WTC11 (cell line): Measurements from ENCODE around the gene TRIM17. TPM values are rescaled to one million over a fixed set of nuclear protein-coding genes. Genes with fewer than 3 reads are reported as not detected.
A peak's percentile ranks its signal among the peaks of the same experiment; 100 is the strongest.

ENCODE experiments used
- ATAC-seq: fragments of 200-7000 bp; cut with Tn5 transposase; 2 replicates; pipeline ENCODE4 v1.10.0; 2021; ENCODE audit warnings: mild to moderate bottlenecking, moderate library complexity
- CTCF ChIA-PET: fragments of 300-600 bp; sonication (Branson Sonifier 250); formaldehyde crosslinking; loops from one replicate; lab custom pipeline; 2021; ENCODE audit warnings: antibody characterized with exemption; lab: Charles Lee
- POLR2A ChIA-PET: fragments of 350-600 bp; sonication (Branson Sonifier 250); formaldehyde crosslinking; loops from one replicate; lab custom pipeline; 2021; ENCODE audit warnings: antibody characterized with exemption; lab: Charles Lee
- DNase-seq: peaks from one replicate; pipeline ENCODE4 v3.0.0; 2021; ENCODE audit warnings: low spot score
- H3K27ac Mint-ChIP-seq: 2 replicates; pipeline ENCODE4 v1.8.0; 2021; ENCODE audit warnings: mixed read lengths
- H3K27me3 Mint-ChIP-seq: 2 replicates; pipeline ENCODE4 v1.8.0; 2021; ENCODE audit warnings: low read depth, mild to moderate bottlenecking, moderate library complexity, mixed read lengths
- H3K36me3 Mint-ChIP-seq: 2 replicates; pipeline ENCODE4 v1.8.0; 2021; ENCODE audit warnings: mixed read lengths
- H3K4me1 Mint-ChIP-seq: 2 replicates; pipeline ENCODE4 v1.8.0; 2022; ENCODE audit warnings: mixed read lengths
- H3K4me3 Mint-ChIP-seq: 2 replicates; pipeline ENCODE4 v1.8.0; 2021; ENCODE audit warnings: mild to moderate bottlenecking, moderate library complexity, mixed read lengths
- H3K9me3 Mint-ChIP-seq: 2 replicates; pipeline ENCODE4 v1.8.0; 2021; ENCODE audit warnings: mixed read lengths
- AFF4 ChIP-seq: sonication (generic); formaldehyde crosslinking; IDR thresholded peaks from 2 replicates; pipeline ENCODE4 v1.8.1; 2023; ENCODE audit warnings: mild to moderate bottlenecking, missing genetic modification reagents, borderline replicate concordance
- ARID4B ChIP-seq: sonication (generic); formaldehyde crosslinking; IDR thresholded peaks from 2 replicates; pipeline ENCODE4 v1.8.0; 2023; ENCODE audit warnings: missing genetic modification reagents, mild to moderate bottlenecking, borderline replicate concordance
- CREB1 ChIP-seq: sonication (generic); formaldehyde crosslinking; IDR thresholded peaks from 2 replicates; pipeline ENCODE4 v1.8.0; 2023; ENCODE audit warnings: mild to moderate bottlenecking, missing genetic modification reagents
- CTCF ChIP-seq: fragments of 200-600 bp; IDR thresholded peaks from 2 replicates; pipeline ENCODE4 v1.8.0; 2022; ENCODE audit warnings: antibody characterized with exemption
- ESRRA ChIP-seq: sonication (generic); formaldehyde crosslinking; IDR thresholded peaks from 2 replicates; pipeline ENCODE4 v1.8.1; 2022; ENCODE audit warnings: mild to moderate bottlenecking, missing genetic modification reagents, borderline replicate concordance
- JAZF1 ChIP-seq: fragments of 250-450 bp; sonication (Bioruptor Pico); IDR thresholded peaks from 2 replicates; pipeline ENCODE4 v1.9.0; 2021; ENCODE audit warnings: moderate library complexity, mild to moderate bottlenecking, inconsistent platforms
- SMAD4 ChIP-seq: sonication (generic); formaldehyde crosslinking; IDR thresholded peaks from 2 replicates; pipeline ENCODE4 v1.8.0; 2022; ENCODE audit warnings: mild to moderate bottlenecking, missing genetic modification reagents
- ZNF396 ChIP-seq: fragments of 250-450 bp; sonication (Bioruptor Pico); IDR thresholded peaks from 2 replicates; pipeline ENCODE4 v1.8.0; 2021; ENCODE audit warnings: mild to moderate bottlenecking, moderate library complexity, borderline replicate concordance
- ZNF423 ChIP-seq: fragments of 250-450 bp; sonication (Bioruptor Pico); IDR thresholded peaks from 2 replicates; pipeline ENCODE4 v2.1.2; 2022; ENCODE audit warnings: mild to moderate bottlenecking, moderate library complexity
- total RNA-seq: library from RNA; stranded (reverse); gene quantifications from 3 replicates; pipeline ENCODE4 v1.2.3, GENCODE V29; 2021

TRIM17 gene
- total RNA-seq, 1 experiment from 2014 or later: 2.6 TPM

GRCh38 chr1:228366062-228366865 lies 50.4 kb downstream of the TRIM17 start:
- POLR2A ChIA-PET: no interaction called here
- H3K27ac Mint-ChIP-seq: no peak overlapping the region

More at GRCh38 chr1:228366062-228366865, 50.4 kb downstream of the TRIM17 start:
- H3K36me3 Mint-ChIP-seq: no peaks in the 10 kb centered on the region
- H3K27me3 Mint-ChIP-seq: no peaks in the 10 kb centered on the region; the same call in 1 of the 2 replicates
- no peak for ATAC-seq
- H3K9me3 Mint-ChIP-seq: no peaks in the 10 kb centered on the region
- no peak overlapping the region for H3K4me3 Mint-ChIP-seq
- TF ChIP-seq CREB1 (CRISPR knock-in tag) (no peak), SMAD4 (no peak), AFF4 (no peak), ZNF423 (CRISPR knock-in tag) (no peak), ESRRA (CRISPR knock-in tag) (no peak), ZNF396 (CRISPR knock-in tag) (no peak), ARID4B (CRISPR knock-in tag) (no peak), CTCF (no peak), JAZF1 (CRISPR knock-in tag) (no peak)
- TF ChIP-seq, all 79 proteins: peak for 0
- CTCF ChIA-PET: no interaction called here
- H3K4me1 Mint-ChIP-seq: peaks cover 3% of the 10 kb centered on the region; the same call in 1 of the 2 replicates
- DNase-seq: peak; percentile 8
